GM12872 (cell line): ENCODE data around the gene CST11.
A peak's percentile ranks its signal among the peaks of the same experiment; 100 is the strongest.

Experiments used
- TF ChIP-seq, protein P1 (sequence below): IDR thresholded peaks from 3 replicates; pipeline ENCODE4 v1.5.1; 2011; ENCODE audit warnings: low read depth, mild to moderate bottlenecking, low read length, moderate library complexity; ENCODE audit not compliant: insufficient read depth

Gene CST11

DNA sequence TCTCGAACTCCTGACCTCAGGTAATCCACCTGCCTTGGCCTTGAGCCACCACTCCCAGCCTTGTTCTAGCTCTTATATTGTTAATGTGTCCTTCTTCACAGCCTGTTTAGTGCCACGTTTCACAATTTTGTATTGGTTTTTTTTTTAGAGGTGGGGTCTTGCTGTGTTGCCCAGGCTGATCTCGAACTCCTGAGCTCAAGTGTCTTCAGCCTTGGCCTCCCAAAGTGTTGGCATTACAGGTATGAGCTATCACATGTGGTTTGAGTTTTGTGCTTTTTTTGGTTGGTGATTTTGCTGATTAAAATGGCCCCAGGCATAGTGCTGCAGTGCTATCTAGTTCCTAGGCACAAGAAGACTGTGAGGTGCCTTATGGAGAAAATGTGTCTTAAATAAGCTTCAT lies 19.0 kb downstream of the CST11 start:
- TF ChIP-seq, protein P1, sequence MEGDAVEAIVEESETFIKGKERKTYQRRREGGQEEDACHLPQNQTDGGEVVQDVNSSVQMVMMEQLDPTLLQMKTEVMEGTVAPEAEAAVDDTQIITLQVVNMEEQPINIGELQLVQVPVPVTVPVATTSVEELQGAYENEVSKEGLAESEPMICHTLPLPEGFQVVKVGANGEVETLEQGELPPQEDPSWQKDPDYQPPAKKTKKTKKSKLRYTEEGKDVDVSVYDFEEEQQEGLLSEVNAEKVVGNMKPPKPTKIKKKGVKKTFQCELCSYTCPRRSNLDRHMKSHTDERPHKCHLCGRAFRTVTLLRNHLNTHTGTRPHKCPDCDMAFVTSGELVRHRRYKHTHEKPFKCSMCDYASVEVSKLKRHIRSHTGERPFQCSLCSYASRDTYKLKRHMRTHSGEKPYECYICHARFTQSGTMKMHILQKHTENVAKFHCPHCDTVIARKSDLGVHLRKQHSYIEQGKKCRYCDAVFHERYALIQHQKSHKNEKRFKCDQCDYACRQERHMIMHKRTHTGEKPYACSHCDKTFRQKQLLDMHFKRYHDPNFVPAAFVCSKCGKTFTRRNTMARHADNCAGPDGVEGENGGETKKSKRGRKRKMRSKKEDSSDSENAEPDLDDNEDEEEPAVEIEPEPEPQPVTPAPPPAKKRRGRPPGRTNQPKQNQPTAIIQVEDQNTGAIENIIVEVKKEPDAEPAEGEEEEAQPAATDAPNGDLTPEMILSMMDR, result no peak

DNA sequence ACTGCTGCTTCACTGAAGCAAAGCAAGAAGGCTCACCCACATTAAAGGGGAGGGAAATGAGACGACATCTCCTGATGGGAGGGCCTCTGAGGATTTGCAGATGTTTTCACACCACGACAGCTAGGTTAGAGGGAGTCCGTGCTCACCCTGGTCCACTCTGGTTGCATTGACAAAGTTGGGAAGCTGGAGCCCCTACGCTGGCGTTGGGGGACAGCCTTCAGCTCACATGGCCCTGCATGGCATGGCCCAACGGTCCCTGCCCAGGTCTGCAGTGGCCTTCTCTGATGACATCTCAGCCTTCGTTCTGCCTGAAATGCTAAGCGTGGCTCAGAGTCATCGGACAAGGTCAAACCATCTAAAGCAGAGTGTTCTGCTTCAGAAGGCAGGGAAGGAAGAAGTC lies 27.5 kb downstream of the CST11 start:
- TF ChIP-seq, protein P1, result no peak

DNA sequence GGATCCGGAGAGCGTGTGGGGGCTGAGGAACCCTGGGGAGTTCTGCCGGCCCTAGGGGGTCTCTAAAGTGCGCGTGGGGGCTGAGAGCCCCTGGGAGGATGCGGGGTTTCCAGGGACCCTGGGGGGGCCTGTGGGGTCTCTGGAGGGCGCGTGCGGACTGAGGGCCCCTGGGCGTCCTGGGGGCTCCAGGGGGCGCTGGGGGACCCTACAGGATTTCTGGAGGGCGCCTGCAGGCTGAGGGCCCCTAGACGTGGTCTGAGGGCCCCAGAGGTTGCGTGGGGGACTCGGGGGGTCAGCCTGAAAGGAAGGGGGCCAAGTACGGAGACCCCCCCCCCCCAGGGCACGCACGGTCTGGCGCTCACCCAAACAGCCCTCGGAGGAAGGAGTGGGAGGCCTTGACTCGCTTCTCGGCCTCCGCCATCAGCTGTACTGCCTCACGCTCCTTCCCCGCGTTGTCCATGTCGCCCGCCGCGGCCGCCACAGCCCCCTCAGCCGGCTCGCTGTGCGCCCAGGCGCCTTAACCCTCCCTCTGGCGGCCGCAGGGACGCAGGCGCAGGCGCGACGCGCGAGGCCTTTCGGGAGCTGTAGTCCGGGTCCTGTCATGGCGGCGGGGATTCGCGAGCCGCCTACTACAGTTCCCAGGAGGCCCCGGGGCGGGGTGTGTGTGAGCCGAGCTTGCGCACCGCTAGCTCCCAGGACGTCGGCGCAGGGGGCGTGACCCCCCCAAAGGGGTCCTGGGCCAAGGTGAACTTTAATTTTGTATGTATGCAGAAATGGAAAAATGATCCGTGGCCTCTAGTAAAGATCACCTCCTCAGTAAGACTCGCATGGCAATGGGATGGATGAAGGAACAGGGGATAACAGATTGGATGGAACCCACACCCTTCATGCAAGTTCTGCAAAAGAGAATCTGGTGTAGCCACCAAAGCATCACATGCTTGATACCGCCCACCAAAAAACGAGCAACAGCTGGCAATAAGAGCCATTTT lies 31.4 kb downstream of the CST11 start, which contains the start of gene NAPB:
TSS of gene NAPB (minus strand) at position 546 of the 989 bp plus-strand sequence. CDS start at position 460, 86 bp downstream.
- TF ChIP-seq, protein P1, result 0 out of 3 replicates have a peak, but pooled peaks have one; percentile 1

DNA sequence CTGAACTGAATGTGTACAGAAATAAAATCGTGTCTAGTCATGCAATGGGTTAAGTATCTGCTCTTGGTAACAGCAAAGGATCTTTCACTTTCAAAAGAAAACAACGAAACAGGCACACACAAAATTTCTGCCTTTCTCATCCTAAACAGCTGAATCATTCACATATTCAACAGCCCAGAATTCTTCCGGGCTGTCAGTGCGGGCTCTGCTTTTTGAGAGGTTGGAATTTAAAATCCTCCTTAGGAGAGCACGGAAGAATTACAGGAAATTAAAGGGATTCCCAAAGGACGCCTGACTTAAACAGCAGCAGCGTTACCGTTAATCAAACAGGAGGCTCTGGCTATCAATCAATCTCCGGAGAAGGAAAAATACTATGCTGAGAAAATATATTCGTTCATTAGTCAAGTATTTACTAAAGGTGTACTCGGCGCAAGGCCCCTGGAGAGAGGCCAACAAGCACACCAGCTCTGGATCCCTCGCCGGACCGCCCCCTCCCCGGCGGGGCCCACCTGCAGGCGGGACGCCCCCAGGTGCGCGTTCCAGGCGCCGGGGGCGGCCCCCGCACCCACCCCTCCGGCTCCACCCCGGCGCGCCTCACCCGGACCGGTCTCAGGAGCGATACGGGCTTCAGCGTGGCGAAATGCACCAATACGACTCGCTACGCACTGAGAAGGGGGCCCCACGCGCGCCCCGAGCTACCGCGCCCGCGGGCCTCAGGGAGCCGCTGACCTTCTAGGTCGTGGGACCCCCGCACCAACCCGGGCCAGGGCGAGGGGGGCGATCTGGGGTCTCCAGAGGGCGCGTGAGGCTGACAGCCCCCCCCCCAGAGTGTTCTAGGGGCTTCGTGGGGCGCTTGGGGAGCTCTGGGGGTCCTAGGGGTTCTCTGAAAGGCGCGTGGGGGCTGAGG lies 32.4 kb downstream of the CST11 start:
- TF ChIP-seq, protein P1, result no peak

DNA sequence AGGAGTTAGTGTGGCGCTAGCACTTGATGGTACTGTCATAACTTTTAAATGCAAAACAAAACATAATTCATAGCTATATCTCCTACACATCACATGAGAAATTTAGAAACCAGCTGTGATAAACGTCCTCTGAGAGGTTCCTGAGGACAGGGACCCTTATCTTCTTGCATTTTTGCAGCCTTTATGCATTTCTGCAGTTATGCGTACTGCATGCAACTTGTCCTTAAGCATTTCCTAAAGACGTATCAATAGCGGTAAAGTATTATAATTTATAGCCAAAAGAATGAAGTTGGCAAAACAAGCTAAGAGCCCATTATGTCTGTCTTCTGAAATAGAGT lies 33.0 kb downstream of the CST11 start:
- TF ChIP-seq, protein P1, result no peak

DNA sequence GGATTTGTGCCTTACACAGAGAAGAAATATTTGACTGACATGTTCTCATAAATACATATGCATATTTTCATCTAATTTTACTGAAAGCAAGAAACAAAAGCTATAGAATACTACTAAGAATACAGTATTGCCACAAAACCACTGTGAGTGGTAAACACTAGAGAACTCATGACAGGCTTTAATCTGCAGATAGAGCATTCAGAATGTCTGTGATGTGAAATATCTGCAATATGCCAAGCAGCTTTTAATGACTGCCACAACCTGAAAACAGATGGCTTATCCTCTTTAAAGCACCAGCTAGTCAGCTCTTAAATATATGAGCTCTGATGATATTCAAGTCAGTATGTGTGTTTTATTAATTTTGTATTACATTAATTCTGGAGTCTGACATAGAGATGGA lies 34.8 kb downstream of the CST11 start:
- TF ChIP-seq, protein P1, result no peak
